ENCODE measurements around the gene CRYGS. TPM values are rescaled to one million over a fixed set of nuclear protein-coding genes. Genes with fewer than 3 reads are reported as not detected.
"Not testable (repeated sequence)": the region's sequence is repeated elsewhere in the genome, so short reads cannot be mapped to it uniquely, and the experiment has no call there.

The CRYGS gene
- polyA plus RNA-seq, 2 donors: 1.4 to 5.0 TPM

DNA sequence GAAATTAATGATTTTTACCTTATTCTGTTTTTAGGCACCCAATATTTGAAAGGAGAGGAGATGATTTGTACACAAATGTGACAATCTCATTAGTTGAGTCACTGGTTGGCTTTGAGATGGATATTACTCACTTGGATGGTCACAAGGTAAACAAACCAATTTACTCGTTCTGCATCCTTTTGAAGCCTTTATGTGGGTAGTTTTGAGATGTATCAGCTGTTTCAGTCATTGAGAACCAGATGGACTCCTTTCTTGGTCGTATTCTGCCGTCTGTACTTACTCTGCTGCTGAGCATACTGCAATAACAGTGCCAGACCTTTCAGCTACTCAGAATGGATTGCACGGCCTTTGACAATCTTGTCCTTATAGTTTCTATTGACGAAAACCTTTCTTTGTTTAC lies 39.7 kb upstream of the CRYGS start:
- peaks cover 0 to 2% of the 10 kb centered on the region in 2 donors for H3K4me1 ChIP-seq (ENCODE audit: control insufficient read depth in 2 of 2, insufficient read depth in 2 of 2, low read length in 1 of 2)
- WGBS, 2 donors: 64 to 65% methylated on average over 5 of the region's 5 CpGs
- no peak overlapping the region for H3K4me3 ChIP-seq (ENCODE audit: low read depth in 1 of 2, low read length in 2 of 2)
- H3K9me3 ChIP-seq (ENCODE audit: control insufficient read depth in 2 of 2, insufficient read depth in 1 of 2, low read depth in 1 of 2, low read length in 1 of 2): no peaks in the 10 kb centered on the region
- peaks cover 16 to 22% of the 10 kb centered on the region in 2 donors for H3K36me3 ChIP-seq (ENCODE audit: control insufficient read depth in 2 of 2, insufficient read depth in 2 of 2, low read length in 1 of 2)
- no peaks in the 10 kb centered on the region for H3K27me3 ChIP-seq (ENCODE audit: control insufficient read depth in 1 of 2, insufficient read depth in 2 of 2, low read length in 2 of 2)
- no peak overlapping the region for H3K27ac ChIP-seq (ENCODE audit: low read depth in 2 of 2, low read length in 1 of 2)

DNA sequence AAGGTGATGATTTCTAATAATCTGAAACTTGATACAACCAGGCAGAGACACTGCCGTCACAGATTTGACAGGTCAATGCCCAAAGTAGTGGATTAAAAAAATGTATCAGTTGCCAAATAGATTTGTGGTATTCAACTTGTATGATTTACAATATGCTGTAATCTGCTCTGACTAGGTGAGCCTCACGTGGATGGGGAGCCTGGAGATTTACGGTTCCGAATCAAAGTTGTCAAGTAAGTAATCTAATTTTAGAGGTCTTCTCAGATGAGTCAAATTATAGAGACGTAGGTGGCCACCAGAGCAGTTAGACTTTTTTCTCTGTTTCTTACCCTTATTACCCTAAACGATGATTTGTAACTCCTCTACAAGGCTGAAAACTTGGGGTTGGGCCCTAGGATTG lies 38.4 kb upstream of the CRYGS start:
- H3K4me3 ChIP-seq (ENCODE audit: low read depth in 1 of 2, low read length in 2 of 2): no peak overlapping the region
- peaks cover 16 to 22% of the 10 kb centered on the region in 2 donors for H3K36me3 ChIP-seq (ENCODE audit: control insufficient read depth in 2 of 2, insufficient read depth in 2 of 2, low read length in 1 of 2)
- H3K27me3 ChIP-seq (ENCODE audit: control insufficient read depth in 1 of 2, insufficient read depth in 2 of 2, low read length in 2 of 2): no peaks in the 10 kb centered on the region
- peaks cover 0 to 2% of the 10 kb centered on the region in 2 donors for H3K4me1 ChIP-seq (ENCODE audit: control insufficient read depth in 2 of 2, insufficient read depth in 2 of 2, low read length in 1 of 2)
- 95 to 97% methylated on average over 6 of the region's 6 CpGs for WGBS, 2 donors
- no peak overlapping the region for H3K27ac ChIP-seq (ENCODE audit: low read depth in 2 of 2, low read length in 1 of 2)
- no peaks in the 10 kb centered on the region for H3K9me3 ChIP-seq (ENCODE audit: control insufficient read depth in 2 of 2, insufficient read depth in 1 of 2, low read depth in 1 of 2, low read length in 1 of 2)

DNA sequence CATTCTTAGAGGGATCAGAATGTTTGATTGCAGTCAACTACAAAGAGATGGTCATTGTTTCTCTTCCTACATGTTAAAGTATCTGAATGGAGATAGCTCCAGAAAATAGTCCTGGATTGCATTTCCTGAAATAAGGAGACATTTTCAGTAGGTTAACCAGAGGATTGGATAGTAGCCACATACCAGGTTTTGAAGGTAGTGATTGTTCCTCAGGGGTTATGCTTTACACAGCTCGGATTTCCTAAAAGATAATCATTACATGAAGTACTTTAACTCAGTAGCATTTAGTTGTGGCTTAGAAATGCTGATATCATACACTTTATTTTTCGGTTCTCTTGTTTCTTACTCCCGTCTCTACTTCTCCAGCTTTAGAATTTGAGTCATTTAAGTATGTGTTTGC lies 36.6 kb upstream of the CRYGS start:
- H3K36me3 ChIP-seq (ENCODE audit: control insufficient read depth in 2 of 2, insufficient read depth in 2 of 2, low read length in 1 of 2): peaks cover 13 to 26% of the 10 kb centered on the region in 2 donors
- H3K27me3 ChIP-seq (ENCODE audit: control insufficient read depth in 1 of 2, insufficient read depth in 2 of 2, low read length in 2 of 2): no peaks in the 10 kb centered on the region
- 91 to 93% methylated on average over 3 of the region's 3 CpGs for WGBS, 2 donors
- no peak overlapping the region for H3K27ac ChIP-seq (ENCODE audit: low read depth in 2 of 2, low read length in 1 of 2)
- H3K4me3 ChIP-seq (ENCODE audit: low read depth in 1 of 2, low read length in 2 of 2): no peak overlapping the region
- peaks cover 0 to 2% of the 10 kb centered on the region in 2 donors for H3K4me1 ChIP-seq (ENCODE audit: control insufficient read depth in 2 of 2, insufficient read depth in 2 of 2, low read length in 1 of 2)
- H3K9me3 ChIP-seq (ENCODE audit: control insufficient read depth in 2 of 2, insufficient read depth in 1 of 2, low read depth in 1 of 2, low read length in 1 of 2): no peaks in the 10 kb centered on the region

DNA sequence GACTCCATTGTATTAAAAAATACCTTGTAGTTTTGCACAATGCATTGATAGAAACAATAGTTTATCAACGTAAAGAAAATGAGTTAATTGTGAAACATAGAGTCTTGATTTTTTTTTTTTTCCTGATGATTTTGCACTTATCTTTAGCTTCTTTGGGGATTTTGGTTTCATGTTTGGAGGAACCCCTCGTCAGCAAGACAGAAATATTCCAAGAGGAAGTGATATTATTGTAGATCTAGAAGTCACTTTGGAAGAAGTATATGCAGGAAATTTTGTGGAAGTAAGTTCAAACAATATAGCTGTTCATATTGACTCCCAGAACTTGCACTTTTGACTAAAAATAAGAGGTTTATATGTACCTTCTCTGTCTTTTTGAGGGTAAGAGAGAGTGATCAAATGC lies 33.3 kb upstream of the CRYGS start:
- H3K36me3 ChIP-seq (ENCODE audit: control insufficient read depth in 2 of 2, insufficient read depth in 2 of 2, low read length in 1 of 2): peaks cover 4 to 8% of the 10 kb centered on the region in 2 donors
- peaks cover 0 to 2% of the 10 kb centered on the region in 2 donors for H3K4me1 ChIP-seq (ENCODE audit: control insufficient read depth in 2 of 2, insufficient read depth in 2 of 2, low read length in 1 of 2)
- H3K27me3 ChIP-seq (ENCODE audit: control insufficient read depth in 1 of 2, insufficient read depth in 2 of 2, low read length in 2 of 2): no peaks in the 10 kb centered on the region
- no peaks in the 10 kb centered on the region for H3K9me3 ChIP-seq (ENCODE audit: control insufficient read depth in 2 of 2, insufficient read depth in 1 of 2, low read depth in 1 of 2, low read length in 1 of 2)
- H3K4me3 ChIP-seq (ENCODE audit: low read depth in 1 of 2, low read length in 2 of 2): no peak overlapping the region
- H3K27ac ChIP-seq (ENCODE audit: low read depth in 2 of 2, low read length in 1 of 2): no peak overlapping the region
- 76 to 77% methylated on average over 2 of the region's 2 CpGs for WGBS, 2 donors

DNA sequence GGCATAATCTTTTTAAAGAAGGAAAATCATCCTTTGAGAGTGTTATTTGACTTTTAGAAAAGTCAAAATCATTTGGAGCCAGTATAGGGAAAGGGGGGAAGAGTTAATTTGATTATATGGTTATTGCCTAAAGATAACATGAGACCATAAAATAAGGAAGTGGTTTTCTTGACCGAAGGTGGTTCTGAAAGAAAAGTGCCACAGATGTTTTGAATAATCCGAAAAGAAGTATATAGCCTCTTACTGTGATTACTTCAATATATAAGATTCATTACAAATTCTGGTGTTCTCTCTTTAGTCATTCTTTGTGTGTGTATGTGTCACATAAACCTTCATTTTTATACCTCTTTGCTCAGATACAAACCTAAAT lies 27.4 kb upstream of the CRYGS start:
- peaks cover 0 to 4% of the 10 kb centered on the region in 2 donors for H3K36me3 ChIP-seq (ENCODE audit: control insufficient read depth in 2 of 2, insufficient read depth in 2 of 2, low read length in 1 of 2)
- peak overlapping the region in 1 of 2 donors; percentile 97 for H3K4me3 ChIP-seq (ENCODE audit: low read depth in 1 of 2, low read length in 2 of 2)
- H3K9me3 ChIP-seq (ENCODE audit: control insufficient read depth in 2 of 2, insufficient read depth in 1 of 2, low read depth in 1 of 2, low read length in 1 of 2): no peaks in the 10 kb centered on the region
- no peaks in the 10 kb centered on the region for H3K27me3 ChIP-seq (ENCODE audit: control insufficient read depth in 1 of 2, insufficient read depth in 2 of 2, low read length in 2 of 2)
- WGBS, 2 donors: 67 to 68% methylated on average over 2 of the region's 2 CpGs
- H3K27ac ChIP-seq (ENCODE audit: low read depth in 2 of 2, low read length in 1 of 2): no peak overlapping the region
- peaks cover 0 to 4% of the 10 kb centered on the region in 2 donors for H3K4me1 ChIP-seq (ENCODE audit: control insufficient read depth in 2 of 2, insufficient read depth in 2 of 2, low read length in 1 of 2)

DNA sequence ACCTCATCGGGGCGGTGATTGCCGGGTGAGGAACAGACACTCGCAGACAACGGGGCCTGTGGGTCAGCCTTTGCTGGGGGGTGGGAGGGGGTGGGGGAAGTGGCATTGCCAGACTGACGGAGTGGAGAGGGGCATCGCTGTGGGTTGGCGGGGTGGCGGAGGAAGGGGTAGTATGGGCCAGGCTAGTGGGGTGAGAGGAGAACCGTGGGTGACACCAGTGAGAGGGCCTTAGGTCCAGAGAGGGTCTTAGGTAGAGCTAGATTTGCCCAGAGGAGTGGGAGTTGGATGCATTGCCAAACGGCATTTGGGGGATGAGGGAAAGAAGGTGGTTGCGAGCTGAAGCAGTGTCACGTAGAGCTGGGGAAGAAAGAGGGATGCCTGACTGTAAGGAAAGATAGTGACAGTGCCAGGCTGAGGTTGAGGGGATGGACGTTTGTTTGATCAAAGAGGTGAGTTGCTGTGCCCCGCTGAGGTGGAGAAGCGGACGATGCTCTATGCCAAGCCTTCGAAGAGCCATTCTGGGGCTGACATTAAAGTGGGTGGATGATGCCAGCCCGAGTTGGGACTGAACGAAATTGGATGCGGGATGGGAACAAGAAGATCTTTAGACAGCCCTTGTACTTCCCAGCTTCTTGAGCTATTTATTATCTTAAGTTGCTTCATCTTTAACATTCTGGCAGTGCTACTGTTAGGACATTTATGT lies 26.9 kb upstream of the CRYGS start:
- Histone ChIP-seq H3K27me3 (ENCODE audit: control insufficient read depth in 1 of 2, insufficient read depth in 2 of 2, low read length in 2 of 2) (no peaks in the 10 kb centered on the region), H3K9me3 (ENCODE audit: control insufficient read depth in 2 of 2, insufficient read depth in 1 of 2, low read depth in 1 of 2, low read length in 1 of 2) (no peaks in the 10 kb centered on the region), H3K36me3 (ENCODE audit: control insufficient read depth in 2 of 2, insufficient read depth in 2 of 2, low read length in 1 of 2) (peaks cover 0 to 3% of the 10 kb centered on the region in 2 donors), H3K27ac (ENCODE audit: low read depth in 2 of 2, low read length in 1 of 2) (peak overlapping the region; percentile 90 to 96), H3K4me3 (ENCODE audit: low read depth in 1 of 2, low read length in 2 of 2) (peak overlapping the region; percentile 90 to 97), H3K4me1 (ENCODE audit: control insufficient read depth in 2 of 2, insufficient read depth in 2 of 2, low read length in 1 of 2) (peaks cover 0 to 4% of the 10 kb centered on the region in 2 donors)
- 4 to 7% methylated on average over 21 of the region's 21 CpGs for WGBS, 2 donors

DNA sequence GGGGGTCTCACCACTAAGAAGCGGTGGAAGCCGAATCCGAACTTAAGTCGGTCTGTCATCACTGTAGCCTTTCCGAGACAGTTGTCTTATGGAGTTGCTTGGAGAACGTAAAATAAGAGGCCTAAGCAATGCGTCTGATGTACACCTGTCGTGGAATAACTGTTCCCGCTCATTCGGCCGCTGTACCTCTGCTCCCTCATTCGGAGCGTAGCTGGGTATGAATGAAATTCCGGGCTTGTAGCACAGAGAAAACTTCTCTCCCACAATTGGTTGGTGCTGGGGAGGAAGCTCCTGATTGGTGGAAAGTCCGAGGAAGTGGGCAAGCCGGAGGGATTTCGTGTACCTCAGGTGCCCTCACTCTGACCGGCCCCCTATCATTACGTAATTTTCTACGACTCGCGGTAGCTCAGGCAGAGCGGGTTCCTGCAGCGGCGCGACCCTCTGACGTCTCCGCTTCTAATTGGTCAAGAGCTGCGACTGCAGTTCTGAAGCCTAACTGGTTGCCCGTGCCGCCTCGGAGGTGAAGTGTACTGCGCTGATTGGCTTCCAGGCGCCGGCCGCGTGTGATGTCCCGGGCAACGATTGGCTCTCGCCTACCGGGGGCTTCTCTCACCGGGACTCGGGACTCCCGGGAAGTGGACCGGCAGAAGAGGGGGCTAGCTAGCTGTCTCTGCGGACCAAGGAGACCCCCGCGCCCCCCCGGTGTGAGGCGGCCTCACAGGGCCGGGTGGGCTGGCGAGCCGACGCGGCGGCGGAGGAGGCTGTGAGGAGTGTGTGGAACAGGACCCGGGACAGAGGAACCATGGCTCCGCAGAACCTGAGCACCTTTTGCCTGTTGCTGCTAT lies 26.1 kb upstream of the CRYGS start, which contains the start of gene DNAJB11:
TSS of gene DNAJB11 (plus strand) at position 625 of the 845 bp plus-strand sequence. CDS start at position 803, 178 bp downstream.
- Histone ChIP-seq H3K27ac (ENCODE audit: low read depth in 2 of 2, low read length in 1 of 2) (peak within 1 kb of the TSS; percentile 90 to 96), H3K4me3 (ENCODE audit: low read depth in 1 of 2, low read length in 2 of 2) (peak within 1 kb of the TSS; percentile 90 to 97), H3K27me3 (ENCODE audit: control insufficient read depth in 1 of 2, insufficient read depth in 2 of 2, low read length in 2 of 2) (no peaks in the 10 kb centered on the region), H3K9me3 (ENCODE audit: control insufficient read depth in 2 of 2, insufficient read depth in 1 of 2, low read depth in 1 of 2, low read length in 1 of 2) (no peaks in the 10 kb centered on the region), H3K36me3 (ENCODE audit: control insufficient read depth in 2 of 2, insufficient read depth in 2 of 2, low read length in 1 of 2) (no peaks in the 10 kb centered on the region), H3K4me1 (ENCODE audit: control insufficient read depth in 2 of 2, insufficient read depth in 2 of 2, low read length in 1 of 2) (peaks cover 0 to 4% of the 10 kb centered on the region in 2 donors)
- WGBS, 2 donors: 0% methylated on average over 59 of the region's 59 CpGs

DNA sequence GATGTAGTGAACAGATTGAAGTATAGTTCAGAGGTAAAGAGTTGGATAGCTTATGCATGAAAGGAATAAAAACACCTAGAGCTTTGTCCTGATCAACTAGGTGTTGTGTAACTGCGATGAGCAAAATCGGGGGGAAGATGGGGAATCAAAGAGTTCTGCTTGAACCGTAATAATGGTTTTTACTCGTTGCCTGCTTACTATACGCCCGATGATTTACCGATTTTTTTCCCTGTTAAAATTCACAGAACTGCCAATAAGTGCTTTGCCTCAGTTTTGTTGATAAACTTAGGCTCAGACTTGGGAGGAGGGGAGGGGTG lies 25.6 kb upstream of the CRYGS start:
- Histone ChIP-seq H3K4me1 (ENCODE audit: control insufficient read depth in 2 of 2, insufficient read depth in 2 of 2, low read length in 1 of 2) (peaks cover 0 to 4% of the 10 kb centered on the region in 2 donors), H3K4me3 (ENCODE audit: low read depth in 1 of 2, low read length in 2 of 2) (peak overlapping the region; percentile 33 to 62), H3K27me3 (ENCODE audit: control insufficient read depth in 1 of 2, insufficient read depth in 2 of 2, low read length in 2 of 2) (no peaks in the 10 kb centered on the region), H3K27ac (ENCODE audit: low read depth in 2 of 2, low read length in 1 of 2) (peak overlapping the region; percentile 21 to 78), H3K36me3 (ENCODE audit: control insufficient read depth in 2 of 2, insufficient read depth in 2 of 2, low read length in 1 of 2) (no peaks in the 10 kb centered on the region), H3K9me3 (ENCODE audit: control insufficient read depth in 2 of 2, insufficient read depth in 1 of 2, low read depth in 1 of 2, low read length in 1 of 2) (no peaks in the 10 kb centered on the region)
- 3 to 6% methylated on average over 7 of the region's 7 CpGs for WGBS, 2 donors

DNA sequence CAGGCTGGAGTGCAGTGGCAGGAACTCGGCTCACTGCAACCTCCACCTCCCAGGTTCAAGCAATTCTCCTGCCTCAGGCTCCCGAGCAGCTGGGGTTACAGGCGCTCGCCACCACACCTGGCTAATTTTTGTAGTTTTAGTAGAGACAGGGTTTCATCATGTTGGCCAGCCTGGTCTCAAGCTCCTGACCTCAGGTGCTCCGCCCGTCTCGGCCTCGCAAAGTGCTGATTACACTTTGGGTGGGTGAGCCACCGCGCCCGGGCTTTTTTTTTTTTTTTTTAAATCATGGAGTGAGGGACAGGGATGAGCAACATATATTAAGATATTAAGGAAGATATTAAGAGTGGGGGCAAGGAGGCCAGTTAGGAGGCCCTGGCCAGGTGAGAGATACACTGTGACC lies 25.2 kb upstream of the CRYGS start:
- H3K27ac ChIP-seq (ENCODE audit: low read depth in 2 of 2, low read length in 1 of 2); H3K27me3 ChIP-seq (ENCODE audit: control insufficient read depth in 1 of 2, insufficient read depth in 2 of 2, low read length in 2 of 2); H3K4me1 ChIP-seq (ENCODE audit: control insufficient read depth in 2 of 2, insufficient read depth in 2 of 2, low read length in 1 of 2); H3K9me3 ChIP-seq (ENCODE audit: control insufficient read depth in 2 of 2, insufficient read depth in 1 of 2, low read depth in 1 of 2, low read length in 1 of 2); H3K36me3 ChIP-seq (ENCODE audit: control insufficient read depth in 2 of 2, insufficient read depth in 2 of 2, low read length in 1 of 2): not testable (repeated sequence)
- peak overlapping the region in 1 of 2 donors; percentile 62 for H3K4me3 ChIP-seq (ENCODE audit: low read depth in 1 of 2, low read length in 2 of 2)
- WGBS, 2 donors: 80 to 85% methylated on average over 11 of the region's 11 CpGs

Data from esophagus (tissue), 2 donors.